ENCODE results near the gene FAM53B. TPM values are rescaled to one million over a fixed set of nuclear protein-coding genes. Genes with fewer than 3 reads are reported as not detected.

Gene FAM53B
- total RNA-seq, 2 experiments from 2014 or later = 56.6 to 58.5 TPM

DNA sequence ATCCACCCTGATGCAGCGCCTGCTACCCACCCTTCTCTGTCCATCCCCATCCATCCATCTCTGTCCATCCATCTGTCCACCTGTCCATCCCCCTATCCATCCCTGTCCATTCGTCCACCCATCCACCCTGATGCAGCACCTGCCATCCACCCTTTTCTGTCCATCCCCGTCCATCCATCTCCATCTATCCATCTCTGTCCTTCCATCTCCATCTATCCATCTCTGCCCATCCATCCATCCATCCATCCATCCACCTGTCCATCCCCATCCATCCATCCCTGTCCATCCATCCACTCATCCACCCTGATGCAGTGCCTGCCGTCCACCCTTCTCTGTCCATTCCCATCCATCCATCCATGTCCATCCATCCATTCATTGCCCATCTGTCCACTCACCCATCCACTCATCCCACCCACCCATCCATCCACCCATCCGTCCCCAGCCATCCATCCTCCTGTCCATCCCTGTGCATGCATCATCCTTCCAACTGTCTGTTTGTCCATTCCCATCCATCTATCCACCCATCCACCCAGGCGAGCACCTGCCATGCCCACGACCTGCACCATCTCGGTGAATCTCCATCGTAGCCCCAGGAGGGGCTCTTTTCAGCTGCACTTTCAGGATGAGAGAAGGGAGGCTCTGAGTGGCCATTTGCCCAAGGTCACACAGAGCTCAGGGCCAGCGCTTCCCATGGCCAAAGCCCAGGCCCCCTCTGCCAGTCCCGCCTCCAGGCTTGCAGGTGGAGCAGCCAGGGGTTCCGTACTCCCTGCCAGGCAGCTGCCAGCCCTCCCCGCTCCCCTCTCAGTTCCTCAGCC is 145.2 kb downstream of the FAM53B start:
- no peak for DNase-seq (ENCODE audit: low spot score)
- Histone ChIP-seq H3K9me2 (ENCODE audit: insufficient read depth, low read length) (no peaks in the 10 kb centered on the region), H3K9me3 (ENCODE audit: low read length) (no peaks in the 10 kb centered on the region), H3K79me2 (ENCODE audit: insufficient read depth, low read depth, low read length) (no peaks in the 10 kb centered on the region), H3K4me1 (ENCODE audit: insufficient read depth, low read length, poor library complexity, severe bottlenecking) (peaks cover 63% of the 10 kb centered on the region), H3K27ac (ENCODE audit: low read depth, low read length, poor library complexity, severe bottlenecking) (no peak overlapping the region), H3K4me3 (ENCODE audit: low read depth, low read length, poor library complexity, severe bottlenecking) (no peak overlapping the region), H3K36me3 (ENCODE audit: insufficient read depth, low read length) (no peaks in the 10 kb centered on the region), H3K4me2 (ENCODE audit: low read length) (no peak overlapping the region), H2AFZ (ENCODE audit: low read length) (no peak overlapping the region), H4K20me1 (ENCODE audit: insufficient read depth, low read length) (no peaks in the 10 kb centered on the region)
- TF ChIP-seq, protein P1, sequence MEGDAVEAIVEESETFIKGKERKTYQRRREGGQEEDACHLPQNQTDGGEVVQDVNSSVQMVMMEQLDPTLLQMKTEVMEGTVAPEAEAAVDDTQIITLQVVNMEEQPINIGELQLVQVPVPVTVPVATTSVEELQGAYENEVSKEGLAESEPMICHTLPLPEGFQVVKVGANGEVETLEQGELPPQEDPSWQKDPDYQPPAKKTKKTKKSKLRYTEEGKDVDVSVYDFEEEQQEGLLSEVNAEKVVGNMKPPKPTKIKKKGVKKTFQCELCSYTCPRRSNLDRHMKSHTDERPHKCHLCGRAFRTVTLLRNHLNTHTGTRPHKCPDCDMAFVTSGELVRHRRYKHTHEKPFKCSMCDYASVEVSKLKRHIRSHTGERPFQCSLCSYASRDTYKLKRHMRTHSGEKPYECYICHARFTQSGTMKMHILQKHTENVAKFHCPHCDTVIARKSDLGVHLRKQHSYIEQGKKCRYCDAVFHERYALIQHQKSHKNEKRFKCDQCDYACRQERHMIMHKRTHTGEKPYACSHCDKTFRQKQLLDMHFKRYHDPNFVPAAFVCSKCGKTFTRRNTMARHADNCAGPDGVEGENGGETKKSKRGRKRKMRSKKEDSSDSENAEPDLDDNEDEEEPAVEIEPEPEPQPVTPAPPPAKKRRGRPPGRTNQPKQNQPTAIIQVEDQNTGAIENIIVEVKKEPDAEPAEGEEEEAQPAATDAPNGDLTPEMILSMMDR (conservative IDR thresholded peaks at IDR 0.05; ENCODE audit: low read length) = no peak
- TF ChIP-seq EZH2phosphoT487 (IDR thresholded peaks at IDR 0.05; ENCODE audit: borderline replicate concordance, low read depth, low read length) = no peak
- POLR2A ChIA-PET = interaction anchor here (0.8 kb wide), 1 partner anchor 49 kb away, joined by 3 read pairs; no protein-coding TSS in a partner anchor
- intact Hi-C loops (cut with micrococcal nuclease; ENCODE audit: unreplicated experiment) = no loop called here
- CTCF ChIA-PET (ENCODE audit: unreplicated experiment) = no interaction called here
- no TSS peak for BruUV-seq (replicated peaks)

DNA sequence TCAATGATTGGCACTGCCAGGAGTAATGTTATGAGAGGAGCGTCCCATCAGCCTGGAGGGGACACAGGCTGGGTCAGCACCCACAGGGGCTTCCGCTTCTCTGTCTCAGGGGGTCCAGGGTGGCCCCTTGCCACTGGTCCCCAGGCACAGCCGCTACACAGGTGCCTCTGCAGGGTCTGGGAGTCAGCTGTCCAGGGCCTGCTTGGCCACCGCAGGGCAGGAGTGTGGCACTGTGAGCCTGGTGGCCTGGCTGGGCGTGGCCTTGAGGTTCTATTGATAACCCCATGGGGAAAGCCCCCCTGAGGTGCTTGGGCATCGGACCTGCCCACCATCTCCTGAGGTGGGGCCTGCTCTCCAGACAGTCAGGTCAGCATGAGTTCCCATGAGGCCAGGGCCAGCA is 146.0 kb downstream of the FAM53B start:
- H3K9me2 ChIP-seq (ENCODE audit: insufficient read depth, low read length) = no peaks in the 10 kb centered on the region
- intact Hi-C loops (cut with micrococcal nuclease; ENCODE audit: unreplicated experiment) = no loop called here
- H3K9me3 ChIP-seq (ENCODE audit: low read length) = no peaks in the 10 kb centered on the region
- no TSS peak for BruUV-seq (replicated peaks)
- H4K20me1 ChIP-seq (ENCODE audit: insufficient read depth, low read length) = no peaks in the 10 kb centered on the region
- ChIA-PET POLR2A (no interaction called here), CTCF (ENCODE audit: unreplicated experiment) (no interaction called here)
- peaks cover 56% of the 10 kb centered on the region for H3K4me1 ChIP-seq (ENCODE audit: insufficient read depth, low read length, poor library complexity, severe bottlenecking)
- no peak overlapping the region for H3K4me3 ChIP-seq (ENCODE audit: low read depth, low read length, poor library complexity, severe bottlenecking)
- H3K79me2 ChIP-seq (ENCODE audit: insufficient read depth, low read depth, low read length) = no peaks in the 10 kb centered on the region
- no peaks in the 10 kb centered on the region for H3K36me3 ChIP-seq (ENCODE audit: insufficient read depth, low read length)
- no peak overlapping the region for H3K27ac ChIP-seq (ENCODE audit: low read depth, low read length, poor library complexity, severe bottlenecking)
- no peak overlapping the region for H2AFZ ChIP-seq (ENCODE audit: low read length)
- no peak for DNase-seq (ENCODE audit: low spot score)
- TF ChIP-seq, protein P1 (conservative IDR thresholded peaks at IDR 0.05; ENCODE audit: low read length) = no peak
- TF ChIP-seq EZH2phosphoT487 (IDR thresholded peaks at IDR 0.05; ENCODE audit: borderline replicate concordance, low read depth, low read length) = no peak
- peak overlapping the region; percentile 7; the same call in 1 of the 2 replicates for H3K4me2 ChIP-seq (ENCODE audit: low read length)

DNA sequence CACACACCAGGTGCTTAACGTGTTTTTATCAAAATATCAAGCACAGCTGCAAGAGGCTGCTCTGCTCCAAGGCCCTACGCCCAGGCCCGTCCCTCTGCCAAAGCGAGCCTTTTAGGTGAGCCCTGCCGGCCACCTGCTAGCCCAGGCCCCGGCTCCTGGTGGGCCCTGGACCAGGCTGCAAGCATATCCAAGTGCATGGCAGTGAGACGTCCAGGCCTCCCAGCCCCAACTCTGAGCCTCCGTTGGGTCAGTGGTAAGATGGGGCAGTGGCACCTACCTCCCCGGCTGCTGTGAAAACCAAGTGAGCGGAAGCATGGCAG is 146.4 kb downstream of the FAM53B start:
- Histone ChIP-seq H3K9me3 (ENCODE audit: low read length) (no peaks in the 10 kb centered on the region), H3K9me2 (ENCODE audit: insufficient read depth, low read length) (no peaks in the 10 kb centered on the region), H3K4me3 (ENCODE audit: low read depth, low read length, poor library complexity, severe bottlenecking) (no peak overlapping the region), H4K20me1 (ENCODE audit: insufficient read depth, low read length) (no peaks in the 10 kb centered on the region), H2AFZ (ENCODE audit: low read length) (no peak overlapping the region), H3K36me3 (ENCODE audit: insufficient read depth, low read length) (no peaks in the 10 kb centered on the region), H3K4me2 (ENCODE audit: low read length) (peak overlapping the region; percentile 7; the same call in 1 of the 2 replicates), H3K79me2 (ENCODE audit: insufficient read depth, low read depth, low read length) (no peaks in the 10 kb centered on the region), H3K4me1 (ENCODE audit: insufficient read depth, low read length, poor library complexity, severe bottlenecking) (peaks cover 52% of the 10 kb centered on the region), H3K27ac (ENCODE audit: low read depth, low read length, poor library complexity, severe bottlenecking) (no peak overlapping the region)
- ChIA-PET CTCF (ENCODE audit: unreplicated experiment) (no interaction called here), POLR2A (interaction anchor here (1.4 kb wide), 1 partner anchor 52 kb away, joined by 5 read pairs; no protein-coding TSS in a partner anchor)
- no TSS peak for BruUV-seq (replicated peaks)
- peak; percentile 38 for DNase-seq (ENCODE audit: low spot score)
- intact Hi-C loops (cut with micrococcal nuclease; ENCODE audit: unreplicated experiment) = no loop called here
- no peak for TF ChIP-seq EZH2phosphoT487 (IDR thresholded peaks at IDR 0.05; ENCODE audit: borderline replicate concordance, low read depth, low read length)
- TF ChIP-seq, protein P1 (conservative IDR thresholded peaks at IDR 0.05; ENCODE audit: low read length) = no peak
